PC-9 (cell line): ENCODE data around the gene CACNG7. TPM values are rescaled to one million over a fixed set of nuclear protein-coding genes. Genes with fewer than 3 reads are reported as not detected.

Experiments
- BruUV-seq: library from RNA; stranded (reverse); fragments of 400-500 nt; replicated peaks from 2 replicates; lab custom pipeline; 2021; lab: Mats Ljungman, UMichigan
- CTCF ChIA-PET: fragments of 300-600 bp; sonication (Branson Sonifier 250); formaldehyde crosslinking; loops from one replicate; lab custom pipeline; 2022; ENCODE audit warnings: antibody characterized with exemption; lab: Charles Lee
- POLR2A ChIA-PET: fragments of 300-600 bp; sonication (Branson Sonifier 250); formaldehyde crosslinking; loops from one replicate; lab custom pipeline; 2022; ENCODE audit warnings: antibody characterized with exemption; ENCODE audit not compliant: unreplicated experiment; lab: Charles Lee
- DNase-seq, 2 experiments: peaks; one replicate each; pipeline versions ENCODE4 v3.0.0 to v3.0.0-alpha.2; 2015 to 2022; ENCODE audit warnings: mixed read lengths in 1 of 2
- H2AFZ ChIP-seq: fragments of 200-600 bp; sonication (generic); 2 replicates; pipeline ENCODE4 v1.8.1; 2017; ENCODE audit warnings: antibody characterized with exemption
- H3F3A ChIP-seq: fragments of 200-600 bp; sonication (generic); 2 replicates; pipeline ENCODE4 v1.8.1; 2017; ENCODE audit warnings: antibody characterized with exemption, mild to moderate bottlenecking, low read depth; ENCODE audit not compliant: insufficient read depth
- H3K27ac ChIP-seq: fragments of 200-600 bp; sonication (generic); 2 replicates; pipeline ENCODE4 v1.6.1; 2016; ENCODE audit warnings: mixed run types
- H3K27me3 ChIP-seq: fragments of 200-600 bp; sonication (generic); 2 replicates; pipeline ENCODE4 v1.6.1; 2016; ENCODE audit warnings: low read depth, mixed run types; ENCODE audit not compliant: insufficient read depth
- H3K36me3 ChIP-seq: fragments of 200-600 bp; sonication (generic); 2 replicates; pipeline ENCODE4 v1.6.1; 2016; ENCODE audit warnings: low read depth, mixed run types
- H3K4me1 ChIP-seq: fragments of 200-600 bp; sonication (generic); replicated peaks from 2 replicates; pipeline ENCODE4 v1.6.1; 2016; ENCODE audit warnings: mixed run types; ENCODE audit not compliant: insufficient read depth
- H3K4me2 ChIP-seq: fragments of 200-600 bp; sonication (generic); 2 replicates; pipeline ENCODE4 v1.6.1; 2017; ENCODE audit warnings: mixed run types
- H3K4me3 ChIP-seq: fragments of 200-600 bp; sonication (generic); 2 replicates; pipeline ENCODE4 v1.6.1; 2016; ENCODE audit warnings: mixed run types
- H3K79me2 ChIP-seq: fragments of 200-600 bp; sonication (generic); 2 replicates; pipeline ENCODE4 v1.6.1; 2017; ENCODE audit warnings: low read depth, mixed run types
- H3K9me2 ChIP-seq: fragments of 200-600 bp; sonication (generic); 2 replicates; pipeline ENCODE4 v1.8.1; 2017; ENCODE audit warnings: mild to moderate bottlenecking; ENCODE audit not compliant: insufficient read depth
- H3K9me3 ChIP-seq: fragments of 200-600 bp; sonication (generic); 2 replicates; pipeline ENCODE4 v1.8.1; 2016; ENCODE audit warnings: low read depth; ENCODE audit not compliant: insufficient read depth
- H4K20me1 ChIP-seq: fragments of 200-600 bp; sonication (generic); 2 replicates; pipeline ENCODE4 v1.8.1; 2017; ENCODE audit not compliant: insufficient read depth
- CTCF ChIP-seq: fragments of 200-600 bp; sonication (generic); conservative IDR thresholded peaks from 2 replicates; pipeline ENCODE4 v1.6.1; 2017; ENCODE audit warnings: mixed run types, antibody characterized with exemption, mild to moderate bottlenecking, moderate library complexity
- EZH2 ChIP-seq: fragments of 200-600 bp; sonication (generic); IDR thresholded peaks from 2 replicates; pipeline ENCODE4 v1.8.0; 2017; ENCODE audit warnings: antibody characterized with exemption, low read depth
- intact Hi-C: fragments of 100-400 bp; cut with micrococcal nuclease; formaldehyde crosslinking; loops from one replicate; pipeline ENCODE4 v1.10.0; 2022; ENCODE audit not compliant: unreplicated experiment
- total RNA-seq: library from RNA; stranded (reverse); gene quantifications from 2 replicates; pipeline ENCODE4 v1.2.3, GENCODE V29; 2021

Gene CACNG7
- total RNA-seq, 1 experiment from 2014 or later = not detected

GRCh38 chr19:53953383-53953782, 44.3 kb downstream of the CACNG7 start:
- CTCF ChIA-PET = no interaction called here

GRCh38 chr19:53957448-53958167, 48.5 kb downstream of the CACNG7 start:
- peaks cover 22% of the 10 kb centered on the region; the same call in 1 of the 2 replicates for H3F3A ChIP-seq
- no TSS peak for BruUV-seq
- peak in 1 of 2 experiments; percentile 67 for DNase-seq
- peak overlapping the region; percentile 46 for H3K4me2 ChIP-seq
- H3K27me3 ChIP-seq = peaks cover 7% of the 10 kb centered on the region; the same call in 1 of the 2 replicates
- H3K36me3 ChIP-seq = no peaks in the 10 kb centered on the region
- H3K9me3 ChIP-seq = no peaks in the 10 kb centered on the region
- H4K20me1 ChIP-seq = no peaks in the 10 kb centered on the region
- no peaks in the 10 kb centered on the region for H3K9me2 ChIP-seq
- TF ChIP-seq CTCF (no peak), EZH2 (no peak)
- no peaks in the 10 kb centered on the region for H3K79me2 ChIP-seq
- CTCF ChIA-PET = no interaction called here
- no peak overlapping the region for H3K27ac ChIP-seq
- H3K4me3 ChIP-seq = no peak overlapping the region
- POLR2A ChIA-PET = no interaction called here
- intact Hi-C loops = no loop called here
- no peak overlapping the region for H2AFZ ChIP-seq
- peaks cover 13% of the 10 kb centered on the region for H3K4me1 ChIP-seq

More at GRCh38 chr19:53953383-53953782, 44.3 kb downstream of the CACNG7 start:
- Histone ChIP-seq H3K36me3 (no peaks in the 10 kb centered on the region), H3K4me1 (peaks cover 13% of the 10 kb centered on the region), H3K27ac (no peak overlapping the region), H4K20me1 (no peaks in the 10 kb centered on the region), H3K79me2 (no peaks in the 10 kb centered on the region), H3K4me2 (no peak overlapping the region), H3K27me3 (no peaks in the 10 kb centered on the region), H3K4me3 (no peak overlapping the region), H3F3A (peaks cover 22% of the 10 kb centered on the region; the same call in 1 of the 2 replicates), H2AFZ (no peak overlapping the region), H3K9me2 (no peaks in the 10 kb centered on the region), H3K9me3 (no peaks in the 10 kb centered on the region)
- DNase-seq = no peak
- no TSS peak for BruUV-seq
- intact Hi-C loops = no loop called here
- POLR2A ChIA-PET = no interaction called here
- TF ChIP-seq CTCF (no peak), EZH2 (no peak)

- Histone ChIP-seq H3K4me2 (peak overlapping the region; percentile 46), H2AFZ (no peak overlapping the region), H3K9me3 (no peaks in the 10 kb centered on the region), H4K20me1 (no peaks in the 10 kb centered on the region), H3K27me3 (peaks cover 7% of the 10 kb centered on the region; the same call in 1 of the 2 replicates), H3K79me2 (no peaks in the 10 kb centered on the region), H3K4me1 (peaks cover 13% of the 10 kb centered on the region), H3F3A (peaks cover 22% of the 10 kb centered on the region; the same call in 1 of the 2 replicates), H3K4me3 (no peak overlapping the region), H3K36me3 (no peaks in the 10 kb centered on the region), H3K9me2 (no peaks in the 10 kb centered on the region), H3K27ac (no peak overlapping the region)
- intact Hi-C loops = no loop called here
- CTCF ChIA-PET = no interaction called here
- TF ChIP-seq CTCF (no peak), EZH2 (no peak)
- DNase-seq = no peak
- POLR2A ChIA-PET = no interaction called here
- no TSS peak for BruUV-seq
Measured at GRCh38 chr19:53958168-53958571, 49.1 kb downstream of the CACNG7 start.
